Hematopoietic multipotent progenitor cell treated with erythropoietin and hydrocortisone succinate and interleukin-3 and kit ligand, for 17 days (in vitro differentiated cells): ENCODE data around the gene SUMO3.

Experiments used
- DNase-seq: peaks from one replicate; pipeline ENCODE4 v3.0.0-alpha.2; 2015; ENCODE audit warnings: low spot score

The SUMO3 gene

GRCh38 chr21:44828362-44829056 is 10.6 kb upstream of the SUMO3 start:
- no peak for DNase-seq

- no peak for DNase-seq
These were observed 5.4 kb upstream of the SUMO3 start for GRCh38 chr21:44823179-44823660.

GRCh38 chr21:44822484-44823178 is 4.8 kb upstream of the SUMO3 start:
- no peak for DNase-seq

- no peak for DNase-seq
These were observed 3.0 kb upstream of the SUMO3 start for GRCh38 chr21:44820851-44821250.

- no peak for DNase-seq
These were observed 1.7 kb upstream of the SUMO3 start for GRCh38 chr21:44819283-44820243.

- no peak for DNase-seq
These were observed 764 bp upstream of the SUMO3 start for GRCh38 chr21:44818640-44819011.

- DNase-seq: peak; percentile 94
These were observed 369 bp downstream of the SUMO3 start for GRCh38 chr21:44817506-44817880.

GRCh38 chr21:44816761-44817505 is 929 bp downstream of the SUMO3 start:
- no peak for DNase-seq

DNA sequence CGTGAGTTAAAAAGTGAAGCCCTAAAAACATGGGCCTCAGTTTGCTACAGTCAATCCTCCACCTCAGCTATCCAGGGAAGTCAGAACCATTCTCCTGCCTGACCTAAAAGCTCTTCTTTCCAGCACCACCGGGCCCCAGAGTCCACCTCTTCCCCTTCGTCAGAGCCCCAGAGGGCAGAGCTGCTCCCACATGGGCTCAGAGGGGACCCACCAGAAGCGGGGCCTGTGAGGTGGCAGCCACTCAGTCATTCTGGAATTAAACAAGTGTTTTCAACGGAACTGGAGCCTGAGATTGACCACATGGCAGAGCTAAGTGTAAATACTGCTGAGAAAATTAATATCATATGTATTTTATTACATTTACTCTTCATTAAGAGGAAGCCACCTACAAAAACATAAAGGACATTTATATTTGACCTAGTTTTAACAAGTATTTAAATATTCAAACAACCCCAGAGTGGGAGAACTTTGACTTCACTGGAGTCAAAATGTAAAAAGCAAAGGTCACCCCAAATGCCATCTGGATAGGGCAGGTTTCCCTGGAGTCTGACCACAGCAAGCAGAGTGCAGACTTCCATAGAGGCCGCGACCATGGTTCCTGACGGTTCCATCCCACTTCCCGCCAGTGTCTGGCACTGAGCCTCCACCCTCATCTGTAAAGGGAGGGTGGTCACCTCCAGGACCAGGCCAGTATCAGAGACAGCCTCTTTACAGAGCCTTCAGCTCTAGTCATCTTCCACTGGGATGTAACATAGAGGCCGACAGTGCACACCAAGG is 1.8 kb downstream of the SUMO3 start:
- no peak for DNase-seq

GRCh38 chr21:44815225-44815624 is 2.6 kb downstream of the SUMO3 start:
- DNase-seq: no peak

GRCh38 chr21:44814498-44815023 is 3.3 kb downstream of the SUMO3 start:
- no peak for DNase-seq

DNA sequence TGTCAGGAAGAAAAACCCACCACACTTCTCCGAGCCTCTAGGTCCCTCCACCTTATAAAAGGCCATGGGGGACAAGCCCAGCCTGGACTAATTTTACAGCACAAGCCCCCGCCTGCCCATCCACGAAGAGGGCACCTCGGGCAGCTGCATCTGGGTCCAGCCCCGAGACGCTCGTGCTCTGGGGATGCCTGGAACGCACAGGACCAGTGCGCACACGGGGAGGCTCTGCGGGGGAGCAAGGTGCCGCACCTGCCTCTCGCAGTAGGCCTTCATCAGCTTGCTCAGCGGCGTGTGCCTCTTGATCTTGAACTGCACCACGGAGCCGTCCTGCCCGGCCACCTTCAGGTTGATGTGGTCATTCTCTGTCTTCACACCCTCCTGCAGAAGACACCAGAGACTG is 4.1 kb downstream of the SUMO3 start:
- no peak for DNase-seq

- DNase-seq: no peak
These were observed 4.7 kb downstream of the SUMO3 start for GRCh38 chr21:44813149-44813548.

- DNase-seq: no peak
These were observed 5.2 kb downstream of the SUMO3 start for GRCh38 chr21:44812640-44813039.

DNA sequence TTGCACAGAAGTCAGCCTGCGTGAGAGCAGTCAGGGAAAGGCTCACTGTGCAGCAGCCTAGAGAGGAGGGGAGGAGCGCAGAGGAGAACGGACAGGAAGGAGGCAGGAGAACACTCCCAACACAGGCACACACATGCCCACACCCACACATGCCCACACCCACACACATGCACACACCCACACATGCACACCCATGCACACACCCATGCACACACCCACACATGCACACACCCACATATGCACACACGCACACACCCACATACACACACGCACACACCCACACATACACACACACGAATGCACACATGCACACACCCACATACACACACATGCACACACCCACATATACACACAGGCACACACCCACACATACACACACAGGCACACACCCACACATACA is 7.1 kb downstream of the SUMO3 start:
- no peak for DNase-seq

GRCh38 chr21:44805859-44806258 is 12.0 kb downstream of the SUMO3 start:
- no peak for DNase-seq

- no peak for DNase-seq
These were observed 12.6 kb downstream of the SUMO3 start for GRCh38 chr21:44805226-44805625.

- no peak for DNase-seq
These were observed 13.1 kb downstream of the SUMO3 start for GRCh38 chr21:44804762-44805161.

DNA sequence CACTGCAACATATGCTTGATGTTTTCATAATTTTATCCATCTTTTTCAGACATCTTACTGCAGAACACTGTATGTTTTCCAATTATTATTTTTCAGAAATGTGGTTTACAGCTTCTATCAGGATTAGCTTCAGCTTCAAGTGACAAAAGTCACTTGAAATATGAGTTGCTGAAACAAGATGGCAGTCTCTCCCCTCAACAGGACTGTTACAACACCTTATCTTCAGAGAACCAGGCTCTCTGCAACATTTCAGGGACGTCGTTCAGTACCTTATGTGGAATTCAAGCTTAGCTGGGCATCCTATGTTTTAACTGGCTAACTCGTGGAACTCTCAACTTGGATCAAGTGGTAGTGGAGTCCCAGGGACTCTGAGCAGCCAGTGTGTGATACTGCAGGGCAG is 14.2 kb downstream of the SUMO3 start:
- DNase-seq: no peak

DNA sequence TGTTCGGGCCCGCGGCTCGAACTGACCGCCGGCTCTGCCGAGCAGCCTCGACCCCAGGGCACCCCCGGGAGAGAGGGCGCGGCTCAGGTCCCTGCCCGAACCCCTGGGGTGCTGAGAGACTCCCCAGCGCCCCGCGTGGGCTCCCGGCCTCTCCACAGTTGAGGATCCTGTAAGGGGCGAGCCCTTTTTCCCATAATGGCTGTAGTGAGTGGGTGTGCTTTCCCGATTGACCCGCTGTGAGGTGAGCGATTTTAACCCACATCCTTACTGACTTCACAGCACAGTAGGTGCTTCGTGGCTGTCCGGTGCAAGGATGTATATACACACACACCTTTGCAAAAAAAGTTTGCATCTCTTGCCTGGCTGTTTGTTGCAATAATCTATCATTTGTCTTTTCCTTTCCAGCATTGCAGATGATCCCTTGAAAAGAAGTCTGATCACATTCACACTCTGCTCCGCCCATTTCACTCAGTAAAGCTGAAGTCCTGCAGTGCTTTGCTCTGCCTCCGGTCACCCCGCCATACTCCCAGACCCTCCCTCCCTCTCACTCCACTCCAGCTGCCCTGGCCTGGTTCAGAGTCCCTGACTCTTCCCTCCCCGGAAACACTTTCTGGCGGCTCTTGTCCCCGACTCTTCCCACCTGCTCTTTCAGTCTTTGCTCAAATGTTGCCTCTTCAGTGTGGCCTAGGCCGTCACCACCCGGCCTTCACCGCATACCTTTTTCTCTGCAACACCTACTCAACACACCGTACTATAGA is 15.3 kb downstream of the SUMO3 start:
- no peak for DNase-seq
